ENCODE measurements around the gene ATAD3C.
"Not testable (repeated sequence)": the region's sequence is repeated elsewhere in the genome, so short reads cannot be mapped to it uniquely, and the experiment has no call there.

The ATAD3C gene

GRCh38 chr1:1449099-1449739 is at the start of gene ATAD3C:
TSS of gene ATAD3C (plus strand) at chr1:1449689. CDS start at chr1:1450684, 995 bp downstream.
- no peak for DNase-seq

GRCh38 chr1:1399872-1400575 is 49.5 kb upstream of the ATAD3C start:
- DNase-seq, result no peak

- no peak for DNase-seq
Observed at GRCh38 chr1:1400576-1401456, 48.7 kb upstream of the ATAD3C start.

DNA sequence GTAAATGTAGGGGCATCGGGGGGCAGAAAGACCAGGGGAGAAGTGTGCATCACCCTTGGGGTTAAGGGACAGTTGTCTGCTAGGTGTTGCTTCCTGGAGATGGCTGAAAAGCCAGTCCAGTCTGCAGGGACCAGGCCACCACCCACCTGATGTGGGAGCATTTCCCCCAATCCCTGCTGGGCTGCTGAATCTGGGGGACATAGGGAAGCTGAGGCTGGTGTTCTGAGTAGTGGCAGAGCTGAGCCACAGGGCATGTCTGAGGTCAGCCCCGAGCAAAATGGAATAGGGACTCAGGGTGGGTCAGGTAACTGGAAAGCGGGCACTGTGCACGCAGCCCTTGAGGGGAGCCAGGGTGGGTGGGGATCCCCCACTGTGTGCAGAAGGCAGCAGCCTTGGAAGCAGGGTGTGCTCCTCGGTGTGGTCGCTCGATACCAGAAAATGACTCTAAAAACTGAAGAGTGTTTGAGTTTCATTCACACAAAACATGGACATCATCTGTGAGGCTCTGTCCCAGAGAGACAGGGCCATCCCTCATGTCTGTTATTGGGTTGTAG is 48.0 kb upstream of the ATAD3C start:
- no peak for DNase-seq

DNA sequence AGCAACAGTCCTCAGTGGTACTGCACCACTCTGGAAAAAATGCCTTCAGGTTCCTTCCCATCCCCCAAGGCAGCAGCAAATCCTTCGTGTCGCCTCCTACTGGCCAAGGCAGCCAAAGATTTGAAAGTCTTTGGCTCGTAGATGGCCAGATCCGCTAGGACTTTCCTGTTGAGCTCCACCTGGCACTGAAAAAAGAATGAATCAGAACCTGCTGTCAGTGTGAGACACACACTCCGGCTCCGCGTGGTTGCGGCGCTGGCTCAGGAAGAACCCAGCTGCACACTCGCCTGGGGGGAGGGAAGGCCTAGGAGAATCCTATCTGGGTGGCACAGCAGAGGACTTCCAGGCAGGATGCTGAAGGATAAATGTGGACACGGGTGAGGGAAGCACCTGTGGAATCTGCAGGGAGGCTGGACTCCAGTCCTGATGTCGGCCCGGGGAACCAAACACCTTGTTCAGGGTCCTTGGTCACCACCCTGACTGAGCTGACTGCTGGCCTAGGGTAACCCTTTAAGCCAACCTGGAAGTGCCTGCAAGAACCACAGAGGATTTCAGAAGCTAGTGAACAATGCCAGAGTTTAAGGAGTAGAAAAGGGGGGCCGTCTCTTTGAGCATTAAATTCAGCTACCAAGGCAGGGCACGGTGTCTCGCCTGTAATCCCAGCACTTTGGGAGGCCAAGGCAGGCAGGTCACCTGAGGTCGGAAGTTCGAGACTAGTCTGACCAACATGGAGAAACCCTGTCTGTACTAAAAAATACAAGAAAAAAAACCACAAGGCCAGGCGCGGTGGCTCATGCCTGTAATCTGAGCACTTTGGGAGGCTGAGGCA is 47.2 kb upstream of the ATAD3C start:
- DNase-seq, result no peak

DNA sequence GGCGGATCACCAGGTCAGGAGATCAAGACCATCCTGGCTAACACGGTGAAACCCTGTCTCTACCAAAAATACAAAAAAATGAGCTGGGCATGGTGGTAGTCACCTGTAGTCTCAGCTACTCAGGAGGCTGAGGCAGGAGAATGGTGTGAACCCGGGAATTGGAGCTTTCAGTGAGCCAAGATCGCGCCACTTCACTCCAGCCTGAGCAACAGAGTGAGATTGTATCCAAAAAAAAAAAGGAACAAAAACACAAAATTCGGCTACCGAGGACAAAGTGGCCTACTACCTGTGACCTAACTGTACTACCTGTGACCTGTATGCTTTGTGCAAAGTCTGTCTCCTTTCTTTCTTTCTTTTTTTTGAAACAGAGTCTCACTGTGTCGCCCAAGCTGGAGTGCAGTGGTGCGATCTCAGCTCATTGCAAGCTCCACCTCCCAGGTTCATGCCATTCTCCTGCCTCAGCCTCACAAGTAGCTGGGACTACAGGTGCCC is 46.5 kb upstream of the ATAD3C start:
- DNase-seq, result not testable (repeated sequence)

GRCh38 chr1:1403653-1404052 is 45.8 kb upstream of the ATAD3C start:
- DNase-seq, result no peak

DNA sequence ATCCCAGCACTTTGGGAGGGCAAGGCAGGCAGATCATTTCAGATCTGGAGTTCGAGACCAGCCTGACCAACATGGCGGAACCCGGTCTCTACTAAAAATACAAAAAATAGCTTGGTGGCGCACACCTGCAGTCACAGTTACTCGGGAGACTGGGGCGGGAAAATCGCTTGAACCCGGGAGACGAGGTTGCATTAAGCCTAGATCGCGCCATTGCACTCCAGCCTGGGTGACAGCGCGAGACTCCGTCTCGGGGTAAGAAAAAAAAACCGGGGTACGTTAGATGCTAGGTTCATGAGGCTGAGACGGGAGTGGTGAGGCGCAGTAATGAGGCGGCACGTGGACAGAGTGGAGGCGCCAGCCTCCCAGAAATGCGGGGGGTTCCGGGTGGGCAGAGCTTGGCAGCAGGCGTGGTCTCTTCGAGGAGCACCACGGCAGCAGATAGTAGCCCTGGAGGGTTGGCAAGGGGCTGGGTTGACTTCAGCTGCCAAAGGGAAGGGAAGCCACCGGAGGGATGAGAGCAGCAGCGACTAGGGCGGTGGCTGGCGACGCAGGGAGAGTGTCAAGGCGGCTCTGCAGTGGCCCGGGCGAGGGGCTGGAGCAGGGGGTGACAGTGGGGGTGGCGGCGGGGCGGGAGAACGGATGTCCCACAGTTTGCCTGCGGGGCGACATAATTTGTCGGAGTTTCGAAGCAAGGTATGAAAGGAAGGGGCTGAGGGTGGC is 43.2 kb upstream of the ATAD3C start:
- DNase-seq, result no peak

GRCh38 chr1:1406821-1407635 is 42.5 kb upstream of the ATAD3C start, which contains the start of gene MRPL20:
TSS of gene MRPL20 (minus strand) at chr1:1407293. CDS start at chr1:1407217, 76 bp downstream.
- peak; percentile 59 to 92 for DNase-seq

DNA sequence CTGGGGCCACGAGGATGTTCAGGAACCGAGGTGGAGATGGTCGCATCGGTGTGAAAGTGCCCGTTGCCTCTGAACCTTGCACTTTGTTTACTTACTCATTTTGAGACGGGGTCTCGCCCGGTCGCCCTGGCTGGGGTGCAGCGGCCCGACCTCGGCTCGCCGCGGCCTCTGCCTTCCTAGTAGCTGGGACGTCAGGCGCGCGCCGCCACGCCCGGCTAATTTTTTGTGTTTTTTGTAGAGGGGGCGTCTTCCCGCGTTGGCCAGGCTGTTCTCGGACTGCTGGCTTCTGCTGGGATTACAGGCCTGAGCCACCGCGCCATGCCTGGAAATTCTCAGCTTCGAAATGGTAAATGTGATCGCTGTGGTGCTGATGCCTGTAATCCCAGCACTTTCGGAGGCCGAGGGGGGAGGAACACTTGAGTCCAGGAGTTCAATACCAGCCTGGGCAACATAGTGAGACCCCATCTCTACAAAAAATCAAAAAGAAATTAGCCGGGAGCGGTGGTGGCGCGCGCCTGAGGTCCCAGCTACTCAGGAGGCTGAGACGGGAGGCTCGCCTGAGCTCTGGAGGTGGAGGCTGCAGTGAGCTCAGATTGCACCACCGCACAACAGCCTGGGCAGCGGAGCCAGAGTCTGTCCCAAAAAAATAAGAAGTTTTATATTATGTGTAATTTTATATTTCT is 41.7 kb upstream of the ATAD3C start:
- no peak for DNase-seq

DNA sequence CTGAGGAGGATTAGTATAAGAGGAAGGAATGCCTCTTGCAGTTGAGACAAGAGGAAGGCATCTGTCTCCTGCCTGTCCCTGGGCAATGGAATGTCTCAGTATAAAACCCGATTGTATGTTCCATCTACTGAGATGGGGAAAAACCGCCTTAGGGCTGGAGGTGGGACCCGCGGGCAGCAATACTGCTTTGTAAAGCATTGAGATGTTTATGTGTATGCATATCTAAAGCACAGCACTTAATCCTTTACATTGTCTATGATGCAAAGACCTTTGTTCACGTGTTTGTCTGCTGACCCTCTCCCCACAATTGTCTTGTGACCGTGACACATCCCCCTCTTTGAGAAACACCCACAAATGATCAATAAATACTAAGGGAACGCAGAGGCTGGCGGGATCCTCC is 39.3 kb upstream of the ATAD3C start:
- DNase-seq, result not testable (repeated sequence)

DNA sequence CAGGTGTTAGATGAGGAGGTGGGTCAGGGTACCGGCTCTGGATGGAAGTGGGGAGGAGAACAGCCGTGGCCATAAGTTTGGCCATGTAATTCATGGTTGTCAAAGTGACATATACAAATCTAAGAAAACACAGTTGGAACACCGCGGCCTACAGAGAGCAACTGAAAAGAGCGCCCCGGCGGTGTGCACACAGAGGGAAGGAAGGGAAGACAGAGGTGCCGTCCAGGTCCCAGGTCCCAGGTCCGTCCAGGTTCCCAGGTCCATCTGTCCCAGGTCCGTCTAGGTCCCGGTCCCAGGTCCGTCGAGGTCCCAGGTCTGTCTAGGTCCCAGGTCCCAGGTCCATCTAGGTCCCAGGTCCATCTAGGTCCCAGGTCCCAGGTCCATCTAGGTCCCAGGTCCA is 37.9 kb upstream of the ATAD3C start:
- DNase-seq, result no peak

DNA sequence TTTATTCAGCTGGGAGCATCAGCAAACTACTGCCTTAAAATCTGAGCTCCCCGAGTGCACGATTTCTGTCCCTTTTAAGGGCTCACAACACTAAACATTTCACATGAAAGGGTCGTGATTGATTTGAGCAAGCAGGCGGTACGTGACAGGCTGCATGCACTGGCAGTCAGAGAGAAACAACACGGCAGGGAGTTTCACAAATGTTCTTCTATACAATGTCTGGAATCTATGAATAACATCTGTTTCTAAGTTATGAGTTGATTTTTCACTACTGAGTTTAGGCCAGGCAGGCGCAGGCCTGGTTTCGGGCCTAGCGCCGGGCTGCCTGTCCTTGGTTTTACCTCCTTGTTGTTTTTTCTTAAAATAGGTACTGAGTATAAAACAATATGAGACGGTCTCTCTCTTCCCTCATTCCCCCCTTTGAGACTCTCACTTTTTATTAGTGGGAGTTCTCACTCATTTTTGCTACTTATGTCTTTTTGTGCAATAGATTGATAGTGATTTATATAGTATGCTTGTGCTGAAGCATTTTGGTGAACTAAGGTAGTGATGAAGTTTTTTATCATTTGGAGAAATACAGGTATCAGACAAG is 37.1 kb upstream of the ATAD3C start:
- not testable (repeated sequence) for DNase-seq

DNA sequence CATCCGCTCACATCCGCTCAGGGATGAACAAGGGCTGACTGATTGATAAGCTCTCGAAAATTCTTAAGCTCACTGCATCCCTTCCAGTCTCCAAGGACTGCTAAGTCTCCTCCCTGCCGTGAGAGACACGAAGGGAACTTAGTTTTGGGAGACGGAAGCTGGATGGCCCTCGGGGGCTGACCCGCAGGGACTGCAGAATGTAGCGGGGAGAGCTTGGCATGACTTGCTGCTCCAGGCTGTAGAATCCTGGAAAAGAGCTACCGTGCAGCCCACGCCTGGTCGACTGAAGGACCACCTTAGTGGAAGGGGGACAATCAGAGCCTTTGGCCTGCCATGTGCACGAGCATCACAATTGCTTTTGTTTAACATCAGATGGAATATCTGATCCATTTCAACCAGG is 33.7 kb upstream of the ATAD3C start:
- no peak for DNase-seq

DNA sequence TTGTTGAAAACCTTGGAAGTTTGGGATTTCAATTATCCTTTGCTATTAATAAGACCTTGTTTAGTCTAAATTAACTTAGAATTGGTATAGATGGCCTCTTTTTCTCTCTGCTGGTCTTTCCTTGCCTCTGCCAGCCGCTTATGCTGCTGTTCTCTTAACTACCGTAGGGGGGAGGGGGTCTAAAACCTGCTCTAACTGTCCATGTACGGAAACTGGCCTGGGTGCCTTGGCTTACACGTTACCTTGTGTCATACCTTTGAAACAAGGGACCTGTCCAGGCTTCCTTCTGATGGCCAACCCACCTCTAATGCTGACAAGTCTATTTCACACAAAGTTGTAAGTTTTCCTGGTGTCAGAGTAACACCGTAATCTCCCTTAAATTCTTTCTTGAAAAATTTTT is 32.1 kb upstream of the ATAD3C start:
- DNase-seq, result not testable (repeated sequence)

DNA sequence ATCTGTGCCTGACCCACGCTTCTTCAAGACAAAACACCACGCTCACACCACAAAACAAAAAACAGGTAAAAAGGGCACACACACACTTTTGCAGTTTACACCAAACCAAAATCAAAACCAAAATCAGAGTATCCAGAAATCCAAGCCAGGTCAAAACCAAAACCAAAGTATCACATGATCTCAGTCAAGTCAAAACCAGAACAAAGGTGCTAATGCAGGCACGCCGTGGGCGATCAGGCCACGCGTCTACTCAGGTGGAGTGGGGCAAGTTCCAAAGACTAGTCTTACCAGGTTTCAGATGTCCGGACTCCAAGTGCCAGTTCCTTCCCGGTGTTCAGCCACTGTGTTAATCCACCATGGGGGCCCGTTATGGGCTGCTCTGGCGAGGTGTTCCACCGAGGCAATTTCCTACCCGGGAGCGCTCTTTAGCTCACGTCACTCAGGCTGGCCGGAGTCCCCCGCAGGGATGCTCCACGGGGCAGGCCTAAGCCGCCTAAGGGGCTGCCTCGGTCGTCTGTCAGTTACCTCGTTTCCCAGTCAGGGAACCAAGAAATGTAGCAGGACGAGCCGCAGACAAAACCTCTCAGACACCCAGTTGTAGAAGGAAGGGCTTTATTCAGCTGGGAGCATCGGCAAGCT is 31.5 kb upstream of the ATAD3C start:
- not testable (repeated sequence) for DNase-seq

GRCh38 chr1:1418464-1419362 is 30.8 kb upstream of the ATAD3C start:
- DNase-seq, result no peak

DNA sequence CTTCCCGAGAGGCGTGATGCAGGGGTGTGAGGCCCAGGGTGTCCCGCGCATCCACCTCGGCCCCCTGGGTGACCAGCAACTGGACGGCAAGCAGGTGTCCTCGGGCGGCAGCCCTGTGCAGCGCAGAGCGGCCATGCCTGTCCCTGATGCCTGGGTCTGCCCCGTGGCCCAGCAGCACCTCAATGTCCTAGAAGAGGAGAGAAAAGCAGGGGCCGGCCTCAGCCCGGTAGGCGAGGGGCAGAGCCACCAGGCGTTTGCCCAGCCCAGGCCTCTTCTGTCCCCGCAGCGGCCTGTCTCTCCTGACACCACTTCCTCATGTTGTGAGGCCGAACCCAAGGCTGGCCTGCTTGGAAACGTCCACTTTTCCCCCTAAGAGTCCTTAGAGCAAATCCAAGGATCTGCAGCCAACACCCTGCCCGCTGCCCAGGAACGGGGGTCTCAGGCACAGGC is 30.1 kb upstream of the ATAD3C start:
- DNase-seq, result no peak
